H1 (cell line): ENCODE measurements around the gene SPHKAP. TPM values are rescaled to one million over a fixed set of nuclear protein-coding genes. Genes with fewer than 3 reads are reported as not detected.

Source experiments
- CTCF ChIA-PET: fragments of 300-600 bp; sonication (Branson Sonifier 250); formaldehyde crosslinking; loops from one replicate; lab custom pipeline; 2021; ENCODE audit not compliant: partially characterized antibody; lab: Charles Lee
- POLR2A ChIA-PET: fragments of 300-600 bp; sonication (Branson Sonifier 250); formaldehyde crosslinking; loops from one replicate; lab custom pipeline; 2021; ENCODE audit warnings: inconsistent platforms; ENCODE audit not compliant: partially characterized antibody; lab: Charles Lee
- DNase-seq, 2 experiments: peaks; one replicate each; pipeline versions ENCODE4 v3.0.0 to v3.0.0-alpha.2; 2010 to 2022; ENCODE audit warnings: low spot score in 2 of 2, low read depth in 1 of 2, mixed read lengths in 1 of 2
- FAIRE-seq: peaks from 2 replicates; lab custom pipeline; 2011; peaks lifted over from hg19 to GRCh38; lab: Jason Lieb, UNC
- H2AFZ ChIP-seq: 2 replicates; pipeline ENCODE4 v1.8.1; 2012; ENCODE audit warnings: low read length, inconsistent platforms
- H2AK5ac ChIP-seq: 2 replicates; pipeline ENCODE4 v1.6.1; 2013; ENCODE audit warnings: low read depth, low read length
- H2BK120ac ChIP-seq: replicated peaks from 2 replicates; pipeline ENCODE3; 2013; ENCODE audit warnings: low read depth, low read length, inconsistent platforms
- H2BK12ac ChIP-seq: 2 replicates; pipeline ENCODE4 v1.6.1; 2013; ENCODE audit warnings: low read depth, low read length
- H2BK15ac ChIP-seq: 2 replicates; pipeline ENCODE4 v1.6.1; 2013; ENCODE audit warnings: low read length
- H2BK20ac ChIP-seq: 2 replicates; pipeline ENCODE4 v1.6.1; 2013; ENCODE audit warnings: low read length
- H2BK5ac ChIP-seq: 2 replicates; pipeline ENCODE4 v1.6.1; 2013; ENCODE audit warnings: low read depth, low read length
- H3K14ac ChIP-seq: 2 replicates; pipeline ENCODE4 v1.6.1; 2013; ENCODE audit warnings: inconsistent platforms; ENCODE audit not compliant: insufficient read length
- H3K18ac ChIP-seq: 2 replicates; pipeline ENCODE4 v1.6.1; 2013; ENCODE audit warnings: low read length; ENCODE audit errors: extremely low read depth
- H3K23ac ChIP-seq: 2 replicates; pipeline ENCODE4 v1.6.1; 2013; ENCODE audit warnings: inconsistent platforms; ENCODE audit not compliant: insufficient read length
- H3K23me2 ChIP-seq: 2 replicates; pipeline ENCODE4 v1.6.1; 2013; ENCODE audit warnings: low read depth, low read length
- H3K27ac ChIP-seq: 2 replicates; pipeline ENCODE4 v1.6.1; 2011; ENCODE audit warnings: low read depth, low read length, inconsistent platforms
- H3K27me3 ChIP-seq, 4 experiments: replicated peaks in 1 of 4; 1 replicate in 1 of 4; 2 replicates in 3 of 4; pipeline versions ENCODE4 v1.6.1 to v1.8.1; 2011 to 2013; ENCODE audit warnings: low read length in 3 of 4, mild to moderate bottlenecking in 3 of 4, inconsistent platforms in 2 of 4, mixed read lengths in 2 of 4, moderate library complexity in 1 of 4; ENCODE audit not compliant: control insufficient read depth in 3 of 4, insufficient read depth in 3 of 4; ENCODE audit errors: extremely low read depth in 1 of 4
- H3K36me3 ChIP-seq, 4 experiments: 2 replicates each; pipeline versions ENCODE4 v1.6.1 to v1.8.1; 2011 to 2013; ENCODE audit warnings: mild to moderate bottlenecking in 4 of 4, low read length in 3 of 4, moderate library complexity in 2 of 4, control low read depth in 1 of 4, inconsistent platforms in 1 of 4; ENCODE audit not compliant: insufficient read depth in 4 of 4, control insufficient read depth in 2 of 4
- H3K4ac ChIP-seq: replicated peaks from 2 replicates; pipeline ENCODE3; 2013; ENCODE audit warnings: low read length, low read depth, mixed read lengths, inconsistent platforms; ENCODE audit not compliant: insufficient read length
- H3K4me1 ChIP-seq, 4 experiments: replicated peaks in 1 of 4; 1 replicate in 1 of 4; 2 replicates in 3 of 4; pipeline versions ENCODE4 v1.6.1 to v1.8.1; 2011 to 2013; ENCODE audit warnings: low read length in 3 of 4, inconsistent platforms in 2 of 4, mixed read lengths in 1 of 4; ENCODE audit not compliant: insufficient read depth in 4 of 4, control insufficient read depth in 3 of 4
- H3K4me2 ChIP-seq, 2 experiments: 2 replicates each; pipeline versions ENCODE4 v1.6.1 to v1.8.1; 2011 to 2013; ENCODE audit warnings: low read depth in 2 of 2, low read length in 2 of 2, control low read depth in 1 of 2, inconsistent platforms in 1 of 2, mild to moderate bottlenecking in 1 of 2; ENCODE audit not compliant: insufficient read depth in 1 of 2
- H3K4me3 ChIP-seq, 4 experiments: fragments of 200-600, 300-600 bp in 1 of 4; sonication (generic), shearing (Covaris generic), sonication (Bioruptor Twin) in 1 of 4; 2 replicates each; pipeline versions ENCODE4 v1.5.1 to v1.8.1; 2011 to 2016; ENCODE audit warnings: low read length in 4 of 4, low read depth in 3 of 4, control low read depth in 2 of 4, inconsistent platforms in 2 of 4, mild to moderate bottlenecking in 2 of 4, mixed read lengths in 1 of 4, moderate library complexity in 1 of 4; ENCODE audit not compliant: insufficient read depth in 2 of 4; ENCODE audit errors: extremely low read depth in 1 of 4
- H3K56ac ChIP-seq: replicated peaks from 2 replicates; pipeline ENCODE3; 2013; ENCODE audit warnings: low read depth, mild to moderate bottlenecking, mixed read lengths, low read length, inconsistent platforms; ENCODE audit not compliant: insufficient read length
- H3K79me1 ChIP-seq: 2 replicates; pipeline ENCODE4 v1.6.1; 2013; ENCODE audit warnings: low read depth, low read length, control low read depth
- H3K79me2 ChIP-seq, 2 experiments: 2 replicates each; pipeline versions ENCODE4 v1.6.1 to v1.8.1; 2012 to 2013; ENCODE audit warnings: low read length in 2 of 2, mild to moderate bottlenecking in 2 of 2, inconsistent platforms in 1 of 2; ENCODE audit not compliant: insufficient read depth in 2 of 2, control insufficient read depth in 1 of 2
- H3K9ac ChIP-seq, 4 experiments: replicated peaks in 1 of 4; 1 replicate in 1 of 4; 2 replicates in 3 of 4; pipeline versions ENCODE4 v1.6.1 to v1.8.1; 2011 to 2013; ENCODE audit warnings: low read depth in 3 of 4, low read length in 3 of 4, control low read depth in 2 of 4, mild to moderate bottlenecking in 2 of 4, moderate library complexity in 2 of 4, inconsistent platforms in 1 of 4; ENCODE audit errors: extremely low read depth in 1 of 4
- H3K9me3 ChIP-seq, 2 experiments: 2 replicates each; pipeline versions ENCODE4 v1.6.1 to v1.8.1; 2012 to 2013; ENCODE audit warnings: mild to moderate bottlenecking in 2 of 2, moderate library complexity in 2 of 2, control low read depth in 1 of 2, inconsistent platforms in 1 of 2, low read depth in 1 of 2, low read length in 1 of 2, mixed read lengths in 1 of 2; ENCODE audit not compliant: insufficient read depth in 2 of 2
- H4K20me1 ChIP-seq, 2 experiments: replicated peaks in 1 of 2; 2 replicates each; pipeline versions ENCODE3 to v1.8.1; 2011 to 2013; ENCODE audit warnings: inconsistent platforms in 2 of 2, low read length in 2 of 2, mild to moderate bottlenecking in 1 of 2; ENCODE audit not compliant: insufficient read depth in 2 of 2, control insufficient read depth in 1 of 2
- H4K5ac ChIP-seq: 2 replicates; pipeline ENCODE4 v1.6.1; 2013; ENCODE audit warnings: low read length, low read depth, mixed read lengths, inconsistent platforms; ENCODE audit not compliant: insufficient read length
- H4K8ac ChIP-seq: 2 replicates; pipeline ENCODE4 v1.8.0; 2013; ENCODE audit warnings: mild to moderate bottlenecking, moderate library complexity, low read length, inconsistent platforms; ENCODE audit not compliant: insufficient read depth; ENCODE audit errors: extremely low read depth
- H4K91ac ChIP-seq: replicated peaks from 2 replicates; pipeline ENCODE3; 2013; ENCODE audit warnings: low read length, mixed read lengths, inconsistent platforms; ENCODE audit not compliant: insufficient read length
- PHF8 ChIP-seq: fragments of 200-600 bp; sonication (generic); conservative IDR thresholded peaks from 2 replicates; pipeline ENCODE4 v1.7.1; 2012; ENCODE audit warnings: low read depth, mild to moderate bottlenecking, inconsistent platforms, low read length, moderate library complexity
- SIX5 ChIP-seq: IDR thresholded peaks from 2 replicates; pipeline ENCODE4 v1.6.1; 2011; ENCODE audit warnings: mild to moderate bottlenecking, low read depth, low read length
- WGBS, 2 experiments: shearing (Covaris generic) in 1 of 2; methylation state at CpG; one replicate each; pipeline versions ENCODE4 v1.1.6 to v1.1.7; 2013 to 2015; ENCODE audit warnings: low lambda C conversion rate in 2 of 2, mixed read lengths in 2 of 2, inconsistent platforms in 1 of 2, low coverage in 1 of 2, missing lambda C conversion rate in 1 of 2; ENCODE audit not compliant: insufficient replicate concordance in 2 of 2, insufficient coverage in 1 of 2, insufficient read length in 1 of 2; ENCODE audit errors: extremely low coverage in 1 of 2, missing lambda C conversion rate in 1 of 2; 5-methylcytosine and 5-hydroxymethylcytosine counted together
- polyA plus RNA-seq, 7 experiments: library from polyadenylated mRNA; depleted of rRNA in 3 of 7; stranded (reverse) in 5 of 7; unstranded in 2 of 7; fragments of >200 nt in 5 of 7; fragments of 200-250 nt in 2 of 7; gene quantifications; 1 replicate in 5 of 7; 2 replicates in 1 of 7; 4 replicates in 1 of 7; pipeline versions ENCODE4 v1.2.1 to v1.2.3, GENCODE V29; 2011 to 2013; ENCODE audit warnings: missing spikeins in 2 of 7, mixed read lengths in 2 of 7
- total RNA-seq: library from RNA; stranded (reverse); fragmentation: NEBNext Ultra II Directional; extraction: Animal tissue kit (Norgen Biotek cat#: 25700); gene quantifications from 2 replicates; pipeline ENCODE4 v1.2.1, GENCODE V29; 2021

The SPHKAP gene
- total and polyA plus RNA-seq, 2 of the 8 experiments (the other 6 are each of a cell fraction or from before 2014, with no cell fraction given) = 0.02 TPM; not detected in 1

DNA sequence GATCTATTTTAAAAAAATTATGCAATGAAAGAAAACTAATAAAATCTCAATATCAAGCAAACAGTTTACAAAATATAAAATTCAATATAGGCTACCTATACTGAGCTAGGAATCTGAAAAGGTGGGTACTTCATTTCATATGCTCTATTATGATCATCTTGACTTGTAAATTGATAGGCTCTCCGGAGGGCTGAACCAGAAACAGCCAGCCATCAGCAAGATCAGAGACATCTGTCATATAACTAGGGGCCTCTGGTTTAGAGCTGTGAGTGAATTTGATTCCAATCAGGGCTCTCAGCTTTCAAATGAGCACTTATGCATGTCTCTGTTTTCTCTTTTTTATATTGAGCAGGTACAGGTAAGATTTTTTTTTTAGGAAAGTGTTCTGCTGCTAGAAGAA, 114.2 kb downstream of the SPHKAP start:
- H4K5ac ChIP-seq = no peak overlapping the region
- no peak for FAIRE-seq
- H3K56ac ChIP-seq = no peak overlapping the region
- no peak overlapping the region for H4K91ac ChIP-seq
- POLR2A ChIA-PET = no interaction called here
- no peak overlapping the region for H2BK5ac ChIP-seq
- H3K9me3 ChIP-seq = no peaks in the 10 kb centered on the region
- H3K36me3 ChIP-seq = no peaks in the 10 kb centered on the region
- H4K20me1 ChIP-seq = no peaks in the 10 kb centered on the region
- H4K8ac ChIP-seq = no peak overlapping the region
- H3K27ac ChIP-seq = no peak overlapping the region
- no peak overlapping the region for H2AK5ac ChIP-seq
- H3K18ac ChIP-seq = no peak overlapping the region
- H3K9ac ChIP-seq = no peak overlapping the region
- H3K27me3 ChIP-seq = no peaks in the 10 kb centered on the region
- WGBS, 2 experiments = 90% methylated on average over 1 of the region's 1 CpG; no CpG with 5 or more reads in 1 of the 2 experiments
- CTCF ChIA-PET = interaction anchor here (1.2 to 1.9 kb wide), 4 partner anchors 10 to 176 kb away, joined by 3 to 7 read pairs (median 4); no protein-coding TSS in a partner anchor
- H3K23me2 ChIP-seq = no peaks in the 10 kb centered on the region
- no peak overlapping the region for H2AFZ ChIP-seq
- H2BK15ac ChIP-seq = no peak overlapping the region
- H2BK20ac ChIP-seq = no peak overlapping the region
- no peak overlapping the region for H3K4me3 ChIP-seq
- no peaks in the 10 kb centered on the region for H3K79me2 ChIP-seq
- DNase-seq = no peak
- H3K4ac ChIP-seq = no peak overlapping the region
- H3K14ac ChIP-seq = no peak overlapping the region
- no peak overlapping the region for H3K23ac ChIP-seq
- H2BK12ac ChIP-seq = no peak overlapping the region
- no peaks in the 10 kb centered on the region for H3K4me1 ChIP-seq
- H3K79me1 ChIP-seq = no peaks in the 10 kb centered on the region
- no peak overlapping the region for H3K4me2 ChIP-seq
- no peak overlapping the region for H2BK120ac ChIP-seq
- TF ChIP-seq SIX5 = no peak
- no peak for TF ChIP-seq PHF8
